Endothelial cell of umbilical vein (primary cell): ENCODE measurements around the gene GPR108. TPM values are rescaled to one million over a fixed set of nuclear protein-coding genes. Genes with fewer than 3 reads are reported as not detected.

Source experiments
- BruUV-seq: library from RNA; stranded (reverse); fragments of 400-500 nt; replicated peaks from 2 replicates; lab custom pipeline; 2021; lab: Mats Ljungman, UMichigan
- CTCF ChIA-PET: fragments of 300-600, 350-600 bp; sonication (Branson Sonifier 250); formaldehyde crosslinking; loops from one replicate; lab custom pipeline; 2021; ENCODE audit warnings: antibody characterized with exemption, inconsistent platforms; lab: Charles Lee
- POLR2A ChIA-PET: fragments of 300-600, 350-600 bp; sonication (Branson Sonifier 250); formaldehyde crosslinking; loops from one replicate; lab custom pipeline; 2021; ENCODE audit warnings: antibody characterized with exemption, inconsistent platforms; lab: Charles Lee
- DNase-seq: peaks from one replicate; pipeline ENCODE4 v3.0.0-alpha.2; 2011; ENCODE audit warnings: low read depth, low spot score
- FAIRE-seq: peaks from 2 replicates; lab custom pipeline; 2011; peaks lifted over from hg19 to GRCh38; lab: Jason Lieb, UNC
- H2AFZ ChIP-seq: 2 replicates; pipeline ENCODE4 v1.6.0; 2012; ENCODE audit warnings: low read depth, low read length, control low read depth, inconsistent platforms
- H3K27ac ChIP-seq: 2 replicates; pipeline ENCODE4 v1.5.1; 2011; ENCODE audit warnings: low read depth, mild to moderate bottlenecking, control low read depth, low read length, moderate library complexity; ENCODE audit not compliant: insufficient read depth
- H3K27me3 ChIP-seq, 2 experiments: 2 replicates each; pipeline versions ENCODE4 v1.6.0 to v1.6.1; 2011; ENCODE audit warnings: low read length in 2 of 2, mixed read lengths in 1 of 2; ENCODE audit not compliant: control insufficient read depth in 2 of 2, insufficient read depth in 2 of 2
- H3K36me3 ChIP-seq, 2 experiments: 2 replicates in 1 of 2; 3 replicates in 1 of 2; pipeline ENCODE4 v1.5.1; 2011; ENCODE audit warnings: low read length in 2 of 2, mild to moderate bottlenecking in 1 of 2, moderate library complexity in 1 of 2; ENCODE audit not compliant: control insufficient read depth in 2 of 2, insufficient read depth in 2 of 2; ENCODE audit errors: extremely low read depth in 1 of 2
- H3K4me1 ChIP-seq: 3 replicates; pipeline ENCODE4 v1.5.1; 2011; ENCODE audit warnings: mild to moderate bottlenecking, low read length; ENCODE audit not compliant: control insufficient read depth, insufficient read depth; ENCODE audit errors: extremely low read depth
- H3K4me2 ChIP-seq: 2 replicates; pipeline ENCODE4 v1.6.1; 2011; ENCODE audit warnings: low read length, control low read depth, mixed read lengths; ENCODE audit not compliant: insufficient read depth
- H3K4me3 ChIP-seq, 3 experiments: fragments of 200-600 bp in 1 of 3; sonication (generic), shearing (Covaris generic) in 1 of 3; replicated peaks in 1 of 3; 2 replicates each; pipeline ENCODE4 v1.5.1; 2011 to 2016; ENCODE audit warnings: control low read depth in 3 of 3, low read length in 3 of 3, mild to moderate bottlenecking in 2 of 3, inconsistent platforms in 1 of 3, low read depth in 1 of 3, moderate library complexity in 1 of 3; ENCODE audit not compliant: insufficient read depth in 1 of 3
- H3K79me2 ChIP-seq: 2 replicates; pipeline ENCODE4 v1.6.0; 2012; ENCODE audit warnings: low read length, inconsistent platforms; ENCODE audit not compliant: control insufficient read depth, insufficient read depth
- H3K9ac ChIP-seq: replicated peaks from 2 replicates; pipeline ENCODE3; 2011; ENCODE audit warnings: low read length, control low read depth; ENCODE audit not compliant: insufficient read depth; ENCODE audit errors: extremely low read depth
- H3K9me1 ChIP-seq: replicated peaks from 3 replicates; pipeline ENCODE4 v1.6.0; 2011; ENCODE audit warnings: mild to moderate bottlenecking, low read length; ENCODE audit not compliant: control insufficient read depth, insufficient read depth; ENCODE audit errors: extremely low read depth
- H3K9me3 ChIP-seq: replicated peaks from 2 replicates; pipeline ENCODE4 v1.5.1; 2012; ENCODE audit warnings: low read length, inconsistent platforms; ENCODE audit not compliant: control insufficient read depth, insufficient read depth
- H4K20me1 ChIP-seq: replicated peaks from 2 replicates; pipeline ENCODE3; 2011; ENCODE audit warnings: mild to moderate bottlenecking, low read length; ENCODE audit not compliant: control insufficient read depth, insufficient read depth; ENCODE audit errors: extremely low read depth
- EZH2 ChIP-seq: IDR thresholded peaks from 2 replicates; pipeline ENCODE4 v1.6.1; 2012; ENCODE audit warnings: borderline replicate concordance, low read depth, mild to moderate bottlenecking, moderate library complexity, low read length, inconsistent platforms; ENCODE audit not compliant: severe bottlenecking
- FOS ChIP-seq: IDR thresholded peaks from 2 replicates; pipeline ENCODE4 v1.6.1; 2011; ENCODE audit warnings: mild to moderate bottlenecking, low read length, moderate library complexity, borderline replicate concordance; ENCODE audit not compliant: insufficient read depth
- GATA2 ChIP-seq: IDR thresholded peaks from 2 replicates; pipeline ENCODE4 v1.7.0; 2011; ENCODE audit warnings: low read depth, mild to moderate bottlenecking, moderate library complexity, mixed read lengths, low read length; ENCODE audit not compliant: insufficient read length, insufficient read depth
- JUN ChIP-seq: IDR thresholded peaks from 2 replicates; pipeline ENCODE4 v1.6.1; 2011; ENCODE audit warnings: borderline replicate concordance, low read depth; ENCODE audit not compliant: insufficient read length, insufficient read depth
- MYC ChIP-seq: IDR thresholded peaks from one replicate; pipeline ENCODE4 v1.6.1; 2011; ENCODE audit warnings: mild to moderate bottlenecking, low read depth, low read length
- dilution Hi-C: fragments of 300-500 bp; cut with MboI; formaldehyde crosslinking; loops from one replicate; pipeline ENCODE4 v1.15.0; 2019; ENCODE audit warnings: low sequenced_read_pairs; ENCODE audit not compliant: extremely low pct_ligation_motif_present
- intact Hi-C: fragments of 100-400 bp; cut with micrococcal nuclease; formaldehyde crosslinking; loops from one replicate; pipeline ENCODE4 v1.10.0; 2022
- polyA plus RNA-seq, 4 experiments: library from polyadenylated mRNA; depleted of rRNA in 3 of 4; stranded (reverse) in 3 of 4; unstranded in 1 of 4; fragments of >200 nt; gene quantifications; 2 replicates each; pipeline versions ENCODE4 v1.2.1 to v1.2.3, GENCODE V29; 2011 to 2012; ENCODE audit warnings: missing spikeins in 1 of 4
- total RNA-seq: library from RNA; stranded (reverse); gene quantifications from 2 replicates; pipeline ENCODE4 v1.2.3, GENCODE V29; 2021
- TF ChIP-seq, protein P1 (sequence below), 2 donors: IDR thresholded peaks; 1 replicate in 1 of 2; 2 replicates in 1 of 2; pipeline ENCODE4 v1.5.1; 2011; ENCODE audit warnings: low read length in 2 of 2, mild to moderate bottlenecking in 2 of 2, moderate library complexity in 2 of 2, control low read depth in 1 of 2, inconsistent platforms in 1 of 2, low read depth in 1 of 2; ENCODE audit not compliant: insufficient read depth in 1 of 2; ENCODE audit errors: extremely low read depth in 1 of 2

GPR108 gene
- total and polyA plus RNA-seq, 2 donors (not counting 3 experiments of a cell fraction or from before 2014, with no cell fraction given) = 68.5 to 80.2 TPM

DNA sequence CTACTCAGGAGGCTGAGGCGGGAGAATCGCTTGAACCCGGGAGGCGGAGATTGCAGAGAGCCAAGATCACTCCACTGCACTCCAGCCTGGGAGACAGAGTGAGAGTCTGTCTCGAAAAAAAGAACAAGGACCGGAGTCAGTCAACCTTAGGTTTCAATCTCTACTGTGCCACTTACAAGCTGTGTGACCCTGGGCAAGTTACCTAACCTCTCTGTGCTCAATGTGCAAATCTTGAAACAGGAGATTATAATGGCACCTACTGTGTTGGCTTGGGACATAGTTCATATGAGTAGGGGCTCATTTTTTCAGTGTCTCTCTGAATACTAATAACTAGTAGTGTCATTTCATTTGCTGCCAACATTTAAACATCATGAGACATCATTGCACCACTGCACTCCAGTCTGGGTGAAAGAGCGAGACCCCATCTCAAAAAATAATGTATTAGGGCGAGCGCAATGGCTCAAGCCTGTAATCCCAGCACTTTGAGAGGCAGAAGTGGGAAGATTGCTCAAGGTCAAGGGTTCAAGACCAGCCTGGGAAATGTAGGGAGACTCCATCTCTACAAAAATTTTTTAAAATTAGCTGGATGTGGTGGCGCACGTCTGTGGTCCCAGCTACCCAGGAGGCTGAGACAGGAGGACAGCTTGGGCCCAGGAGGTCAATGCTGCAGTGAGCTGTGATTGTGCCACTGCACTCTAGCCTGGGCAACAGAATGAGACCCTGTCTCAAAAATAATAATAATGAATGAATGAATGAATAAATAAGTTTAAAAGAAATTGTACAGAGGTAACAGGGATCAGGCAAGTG, 22.4 kb downstream of the GPR108 start:
- H3K9ac ChIP-seq = no peak overlapping the region
- no TSS peak for BruUV-seq
- H4K20me1 ChIP-seq = no peaks in the 10 kb centered on the region
- no peaks in the 10 kb centered on the region for H3K79me2 ChIP-seq
- H3K4me3 ChIP-seq = no peak overlapping the region
- no peaks in the 10 kb centered on the region for H3K36me3 ChIP-seq
- TF ChIP-seq MYC (no peak), JUN (no peak), EZH2 (no peak), FOS (no peak), GATA2 (no peak)
- TF ChIP-seq, protein P1, sequence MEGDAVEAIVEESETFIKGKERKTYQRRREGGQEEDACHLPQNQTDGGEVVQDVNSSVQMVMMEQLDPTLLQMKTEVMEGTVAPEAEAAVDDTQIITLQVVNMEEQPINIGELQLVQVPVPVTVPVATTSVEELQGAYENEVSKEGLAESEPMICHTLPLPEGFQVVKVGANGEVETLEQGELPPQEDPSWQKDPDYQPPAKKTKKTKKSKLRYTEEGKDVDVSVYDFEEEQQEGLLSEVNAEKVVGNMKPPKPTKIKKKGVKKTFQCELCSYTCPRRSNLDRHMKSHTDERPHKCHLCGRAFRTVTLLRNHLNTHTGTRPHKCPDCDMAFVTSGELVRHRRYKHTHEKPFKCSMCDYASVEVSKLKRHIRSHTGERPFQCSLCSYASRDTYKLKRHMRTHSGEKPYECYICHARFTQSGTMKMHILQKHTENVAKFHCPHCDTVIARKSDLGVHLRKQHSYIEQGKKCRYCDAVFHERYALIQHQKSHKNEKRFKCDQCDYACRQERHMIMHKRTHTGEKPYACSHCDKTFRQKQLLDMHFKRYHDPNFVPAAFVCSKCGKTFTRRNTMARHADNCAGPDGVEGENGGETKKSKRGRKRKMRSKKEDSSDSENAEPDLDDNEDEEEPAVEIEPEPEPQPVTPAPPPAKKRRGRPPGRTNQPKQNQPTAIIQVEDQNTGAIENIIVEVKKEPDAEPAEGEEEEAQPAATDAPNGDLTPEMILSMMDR (IDR thresholded peaks at IDR 0.05; ENCODE audit: extremely low read depth in 1 of 2, insufficient read depth in 1 of 2, low read depth in 1 of 2, low read length in 2 of 2) = no peak
- no peak overlapping the region for H3K4me2 ChIP-seq
- DNase-seq = no peak
- H3K4me1 ChIP-seq = no peaks in the 10 kb centered on the region
- H3K9me3 ChIP-seq = no peaks in the 10 kb centered on the region
- ChIA-PET CTCF (interaction anchor here (0.6 to 2.0 kb wide), 2 partner anchors 198 to 231 kb away, joined by 3 to 5 read pairs; no protein-coding TSS in a partner anchor), POLR2A (no interaction called here)
- H3K27ac ChIP-seq = no peak overlapping the region
- no peak for FAIRE-seq
- intact Hi-C loops (no loop called here), dilution Hi-C loops (no loop called here)
- no peaks in the 10 kb centered on the region for H3K9me1 ChIP-seq
- no peak overlapping the region for H2AFZ ChIP-seq
- peaks cover 2 to 5% of the 10 kb centered on the region in 2 experiments for H3K27me3 ChIP-seq
